GM18505 (cell line): ENCODE results near the gene GSC.
"Not testable (repeated sequence)": the region's sequence is repeated elsewhere in the genome, so short reads cannot be mapped to it uniquely, and the experiment has no call there.

Experiments used
- ATAC-seq: cut with Tn5 transposase; IDR thresholded peaks from one replicate; pipeline ENCODE4 v1.9.1; 2021; ENCODE audit not compliant: unreplicated experiment
- POLR2A ChIP-seq: IDR thresholded peaks from 4 replicates; pipeline ENCODE4 v1.6.1; 2011; ENCODE audit warnings: borderline replicate concordance; ENCODE audit not compliant: insufficient read depth, insufficient read length; ENCODE audit errors: extremely low read depth

Gene GSC

DNA sequence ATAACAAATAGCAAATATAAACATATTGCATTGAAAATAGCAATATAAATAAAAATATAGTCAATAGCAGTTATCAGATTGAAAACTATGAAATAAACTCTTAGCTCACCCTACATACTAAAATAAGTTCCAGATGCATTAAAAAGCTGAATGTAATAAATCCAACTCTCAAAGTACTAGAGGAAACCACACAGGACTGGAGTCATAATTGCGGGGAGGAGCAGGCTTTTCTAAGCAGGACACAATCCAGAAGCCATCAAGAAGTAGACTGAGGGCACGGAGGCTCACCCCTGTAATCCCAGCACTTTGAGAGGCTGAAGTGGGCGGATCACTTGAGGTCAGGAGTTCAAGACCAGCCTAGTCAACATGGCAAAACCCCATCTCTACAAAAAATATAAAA, 22.2 kb downstream of the GSC start:
- ATAC-seq = no peak
- no peak for TF ChIP-seq POLR2A

DNA sequence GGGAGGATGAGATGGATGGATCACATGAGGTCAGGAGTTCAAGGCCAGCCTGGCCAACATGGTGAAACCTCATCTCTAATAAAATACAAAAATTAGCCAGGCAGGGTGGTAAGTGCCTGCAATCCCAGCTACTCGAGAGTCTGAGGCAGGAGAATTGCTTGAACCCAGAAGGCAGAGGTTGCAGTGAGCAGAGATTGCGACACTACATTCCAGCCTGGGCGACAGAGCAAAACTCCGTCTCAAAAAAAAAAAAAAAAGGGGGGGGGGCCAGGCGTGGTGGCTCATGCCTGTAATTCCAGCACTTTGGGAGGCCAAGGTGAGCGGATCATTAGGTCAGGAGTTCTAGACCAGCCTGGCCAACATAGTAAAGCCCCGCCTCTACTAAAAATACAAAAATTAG, 22.8 kb downstream of the GSC start:
- not testable (repeated sequence) for ATAC-seq

DNA sequence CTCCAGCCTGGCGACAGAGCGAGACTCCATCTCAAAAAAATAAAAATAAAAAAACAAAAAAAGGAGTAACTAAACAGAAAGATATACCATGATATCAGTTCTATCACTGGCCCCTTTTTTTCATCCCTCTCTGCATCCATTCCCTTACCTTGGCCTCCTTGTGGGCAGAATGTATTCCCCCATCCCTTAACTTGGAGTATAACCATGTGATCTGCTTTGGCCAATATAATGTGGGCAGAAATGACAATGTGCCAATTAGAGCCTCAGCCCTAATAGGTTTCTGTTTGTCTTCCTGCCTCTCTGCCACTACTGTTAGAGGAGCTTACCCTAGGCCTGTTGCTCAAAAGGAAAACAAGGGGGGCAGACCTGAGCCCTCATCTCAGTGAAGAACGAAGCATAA, 23.8 kb downstream of the GSC start:
- TF ChIP-seq POLR2A = no peak
- no peak for ATAC-seq

DNA sequence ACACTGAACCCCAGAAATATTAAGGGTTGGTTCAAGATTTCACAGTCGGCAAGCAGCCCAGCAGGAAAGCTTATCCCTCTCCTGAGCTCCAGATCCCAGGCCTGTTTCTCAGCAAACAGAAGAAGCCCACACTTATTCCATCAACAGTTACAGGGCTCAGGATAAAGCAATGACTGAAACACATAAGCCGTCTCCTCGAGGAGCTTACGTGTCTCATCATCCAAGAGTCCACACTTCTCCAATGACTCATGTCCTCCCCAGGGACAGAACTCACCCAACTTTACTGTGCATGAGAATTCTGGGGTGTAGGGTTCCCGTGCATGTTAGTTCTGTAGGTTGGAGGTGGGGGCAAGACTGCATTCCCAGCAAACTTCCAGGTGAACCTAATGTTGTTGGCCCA, 31.2 kb downstream of the GSC start:
- TF ChIP-seq POLR2A = no peak
- ATAC-seq = no peak

DNA sequence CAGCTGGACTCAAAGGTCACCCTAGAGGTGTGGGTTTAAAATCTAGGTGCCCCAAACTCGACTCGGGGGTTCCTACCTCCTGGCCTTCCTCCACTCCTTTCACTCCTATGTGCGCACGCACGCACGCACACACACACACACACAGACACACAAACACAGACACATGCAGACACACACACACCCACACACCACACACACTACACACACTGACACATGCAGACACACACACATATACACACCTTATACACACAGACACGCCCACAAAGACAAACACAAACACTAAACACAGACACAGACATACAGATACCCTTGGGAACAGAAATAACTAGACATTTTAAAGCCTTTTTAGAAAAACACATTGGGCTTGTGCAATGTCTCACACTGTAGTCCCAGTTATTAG, 31.8 kb downstream of the GSC start:
- TF ChIP-seq POLR2A = no peak
- no peak for ATAC-seq

DNA sequence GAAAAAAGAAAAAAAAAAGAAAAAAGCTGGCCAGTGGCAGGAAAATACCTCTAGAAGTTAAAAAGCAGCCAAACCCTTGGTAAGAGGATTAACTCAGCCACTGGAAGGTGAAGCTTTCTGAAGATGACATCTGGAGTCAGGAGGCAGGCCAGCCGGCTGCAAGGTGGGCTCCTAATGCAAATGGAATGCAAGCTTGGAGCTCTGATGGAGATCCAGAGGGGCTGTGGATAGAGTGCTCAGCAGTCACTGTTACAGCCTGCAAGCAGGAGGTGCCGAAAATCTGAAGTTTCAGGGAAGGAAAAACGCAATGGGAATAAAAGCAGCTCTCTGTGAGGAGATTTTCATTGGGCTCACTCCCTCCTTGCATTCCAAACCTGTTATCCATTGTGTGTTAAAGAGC, 41.0 kb downstream of the GSC start:
- no peak for TF ChIP-seq POLR2A
- no peak for ATAC-seq

DNA sequence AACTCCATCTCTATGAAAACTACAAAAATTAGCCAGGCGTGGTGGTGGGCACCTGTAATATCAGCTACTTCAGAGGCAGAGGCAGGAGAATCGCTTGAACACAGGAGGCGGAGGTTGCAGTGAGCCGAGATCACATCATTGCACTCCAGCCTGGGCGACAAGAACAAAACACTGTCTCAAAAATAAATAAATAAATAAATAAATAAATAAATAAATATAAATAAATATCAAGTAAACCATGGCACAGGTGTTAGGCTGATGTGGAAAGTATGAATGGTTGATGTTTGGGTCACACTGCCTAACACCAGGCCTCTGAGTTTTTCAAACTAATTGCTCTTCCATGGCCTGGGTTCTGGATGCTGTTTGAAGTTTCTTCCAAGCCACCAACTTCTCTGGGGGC, 41.5 kb downstream of the GSC start:
- ATAC-seq = not testable (repeated sequence)

DNA sequence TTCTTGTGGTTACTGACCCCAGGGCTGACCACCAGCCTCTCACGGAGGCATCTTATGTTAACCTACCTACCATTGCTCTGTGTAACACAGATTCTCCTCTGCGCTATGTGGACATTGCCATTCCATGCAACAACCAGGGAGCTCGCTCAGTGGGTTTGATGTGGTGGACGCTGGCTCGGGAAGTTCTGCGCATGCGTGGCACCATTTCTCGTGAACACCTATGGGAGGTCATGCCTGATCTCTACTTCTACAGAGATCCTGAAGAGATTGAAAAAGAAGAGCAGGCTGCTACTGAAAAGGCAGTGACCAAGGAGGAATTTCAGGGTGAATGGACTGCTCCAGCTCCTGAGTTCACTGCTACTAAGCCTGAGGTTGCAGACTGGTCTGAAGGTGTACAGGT, 43.3 kb downstream of the GSC start:
- ATAC-seq = not testable (repeated sequence)

DNA sequence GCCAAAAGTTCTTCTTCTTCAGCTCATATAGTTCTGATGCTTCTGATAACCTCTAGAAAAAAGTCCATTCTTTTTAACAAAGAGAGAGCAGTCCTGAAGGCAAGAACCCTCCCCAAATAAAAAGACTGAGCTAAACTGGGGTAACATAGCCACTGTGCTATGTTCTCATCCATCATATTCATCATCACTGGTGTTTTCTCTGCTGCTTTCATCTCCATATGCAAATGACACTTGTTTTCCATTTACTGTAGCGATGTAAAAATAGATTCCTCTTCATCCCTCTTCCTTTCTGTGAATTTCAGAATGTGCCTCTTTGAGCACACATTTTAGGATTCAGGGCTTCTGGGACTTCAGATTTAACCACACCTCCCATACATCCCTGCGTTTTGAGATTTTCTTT, 44.9 kb downstream of the GSC start:
- ATAC-seq = no peak

DNA sequence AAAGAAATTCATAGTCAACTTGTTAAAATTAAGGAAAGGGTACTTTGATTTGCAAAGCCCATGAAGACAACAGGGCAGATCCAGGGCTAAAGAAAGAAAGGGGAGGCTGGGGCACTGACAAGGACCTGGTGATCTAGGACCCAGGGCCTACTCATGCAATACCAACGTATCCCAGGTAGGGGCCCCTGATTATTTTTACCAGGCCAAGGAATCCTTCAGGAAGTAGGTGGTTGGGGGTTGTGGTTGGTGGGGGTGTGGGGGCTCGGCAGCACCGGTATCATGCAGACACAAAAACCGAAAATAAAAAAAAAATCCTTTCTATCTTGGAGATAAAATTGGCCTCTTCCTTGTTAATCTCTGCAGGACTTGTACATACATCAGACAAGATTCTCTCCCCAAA, 47.5 kb downstream of the GSC start:
- TF ChIP-seq POLR2A = no peak

More for the DNA sequence above, 44.9 kb downstream of the GSC start:
- TF ChIP-seq POLR2A = no peak

More for the DNA sequence above, 47.5 kb downstream of the GSC start:
- ATAC-seq = no peak
